Activated naive CD4-positive, alpha-beta T cell treated with anti-CD3 and anti-CD28 coated beads, Interleukin-2, amount 50 U/mL, for 24 hours (primary cell): ENCODE data around the gene MCC.

Source experiments
- H3K27ac Mint-ChIP-seq: one replicate; pipeline ENCODE4 v1.8.0; 2021; ENCODE audit warnings: mild to moderate bottlenecking, mixed read lengths
- H3K27me3 Mint-ChIP-seq: one replicate; pipeline ENCODE4 v1.8.0; 2021; ENCODE audit warnings: mixed read lengths
- H3K36me3 Mint-ChIP-seq: one replicate; pipeline ENCODE4 v1.8.0; 2021; ENCODE audit warnings: mixed read lengths
- H3K4me1 Mint-ChIP-seq: one replicate; pipeline ENCODE4 v1.8.0; 2021; ENCODE audit warnings: mixed read lengths
- H3K4me3 Mint-ChIP-seq: one replicate; pipeline ENCODE4 v1.8.0; 2021; ENCODE audit warnings: mild to moderate bottlenecking, mixed read lengths
- H3K9me3 Mint-ChIP-seq: one replicate; pipeline ENCODE4 v1.8.0; 2021; ENCODE audit warnings: mixed read lengths

MCC gene

DNA sequence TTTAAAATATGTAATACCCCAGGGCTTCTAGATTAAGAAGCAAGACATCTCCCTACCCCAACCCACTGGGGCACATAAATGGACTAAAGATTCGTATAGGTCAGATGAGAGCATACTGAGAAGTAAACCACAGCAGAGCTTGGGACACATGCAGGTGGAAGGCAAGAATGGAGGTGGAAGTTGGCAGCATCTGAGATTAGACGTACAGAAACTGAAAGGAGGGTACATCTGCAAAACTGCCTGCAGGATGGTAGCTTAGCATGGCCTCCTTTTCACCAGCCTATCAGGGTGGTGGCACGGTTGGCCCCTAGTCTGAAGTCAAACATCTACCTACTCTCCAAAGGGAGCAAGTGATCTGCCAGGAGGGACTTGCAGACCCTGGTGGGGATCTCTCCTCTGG is 235.2 kb downstream of the MCC start:
- Mint-ChIP-seq H3K27me3 (peaks cover 4% of the 10 kb centered on the region), H3K4me3 (no peak overlapping the region), H3K4me1 (no peaks in the 10 kb centered on the region), H3K27ac (no peak overlapping the region), H3K36me3 (no peaks in the 10 kb centered on the region), H3K9me3 (no peaks in the 10 kb centered on the region)

- H3K4me3 Mint-ChIP-seq = no peak overlapping the region
- H3K4me1 Mint-ChIP-seq = no peaks in the 10 kb centered on the region
- H3K27me3 Mint-ChIP-seq = peaks cover 4% of the 10 kb centered on the region
- no peaks in the 10 kb centered on the region for H3K36me3 Mint-ChIP-seq
- H3K9me3 Mint-ChIP-seq = no peaks in the 10 kb centered on the region
- H3K27ac Mint-ChIP-seq = no peak overlapping the region
These were observed 236.2 kb downstream of the MCC start for GRCh38 chr5:113252066-113252465.

- H3K4me3 Mint-ChIP-seq = no peak overlapping the region
- H3K4me1 Mint-ChIP-seq = no peaks in the 10 kb centered on the region
- no peaks in the 10 kb centered on the region for H3K36me3 Mint-ChIP-seq
- no peaks in the 10 kb centered on the region for H3K9me3 Mint-ChIP-seq
- H3K27me3 Mint-ChIP-seq = peaks cover 4% of the 10 kb centered on the region
- H3K27ac Mint-ChIP-seq = no peak overlapping the region
These were observed 237.8 kb downstream of the MCC start for GRCh38 chr5:113250341-113250953.

DNA sequence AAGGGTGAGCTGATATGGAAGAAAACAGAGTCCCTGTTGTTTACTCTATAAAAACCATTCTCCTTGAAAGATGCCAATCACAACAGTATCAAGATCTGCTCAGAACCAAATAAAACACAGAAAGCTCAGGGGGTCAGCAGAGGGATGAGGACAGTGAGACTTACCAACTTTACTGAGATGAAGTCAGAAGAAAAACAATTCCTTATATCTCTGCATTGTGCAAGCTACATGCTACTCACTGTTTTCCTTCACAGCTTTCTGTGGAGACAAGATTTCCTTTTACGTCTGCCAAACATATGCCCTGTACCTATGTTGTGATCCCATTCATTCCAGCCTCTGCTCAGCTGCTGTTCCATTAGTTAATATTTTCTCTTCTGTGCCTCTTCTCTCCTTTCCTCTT is 239.0 kb downstream of the MCC start:
- Mint-ChIP-seq H3K4me3 (no peak overlapping the region), H3K27ac (no peak overlapping the region), H3K36me3 (no peaks in the 10 kb centered on the region), H3K4me1 (no peaks in the 10 kb centered on the region), H3K9me3 (no peaks in the 10 kb centered on the region), H3K27me3 (peaks cover 4% of the 10 kb centered on the region)

GRCh38 chr5:113246361-113246870 is 241.8 kb downstream of the MCC start:
- Mint-ChIP-seq H3K27ac (no peak overlapping the region), H3K4me3 (no peak overlapping the region), H3K36me3 (no peaks in the 10 kb centered on the region), H3K4me1 (no peaks in the 10 kb centered on the region), H3K9me3 (no peaks in the 10 kb centered on the region), H3K27me3 (no peaks in the 10 kb centered on the region)

- peaks cover 1% of the 10 kb centered on the region for H3K27me3 Mint-ChIP-seq
- no peaks in the 10 kb centered on the region for H3K9me3 Mint-ChIP-seq
- H3K4me1 Mint-ChIP-seq = no peaks in the 10 kb centered on the region
- H3K27ac Mint-ChIP-seq = no peak overlapping the region
- no peaks in the 10 kb centered on the region for H3K36me3 Mint-ChIP-seq
- no peak overlapping the region for H3K4me3 Mint-ChIP-seq
These were observed 242.6 kb downstream of the MCC start for GRCh38 chr5:113245427-113246225.

DNA sequence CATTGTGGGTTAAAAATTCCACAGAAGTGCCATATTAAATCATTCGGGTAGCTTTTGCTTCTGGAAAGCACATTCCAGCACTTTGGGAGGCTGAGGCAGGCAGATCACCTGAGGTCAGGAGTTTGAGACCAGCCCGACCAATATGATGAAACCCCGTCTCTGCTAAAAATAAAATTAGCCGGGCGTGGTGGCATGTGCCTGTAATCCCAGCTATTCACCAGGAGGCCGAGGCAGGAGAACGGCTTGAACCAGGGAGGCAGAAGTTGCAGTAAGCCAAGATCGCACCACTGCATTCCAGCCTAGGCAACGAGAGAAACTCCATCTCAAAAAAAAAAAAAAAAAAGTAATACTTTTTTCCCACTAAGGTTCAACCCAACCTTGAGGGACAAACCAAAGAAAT is 243.3 kb downstream of the MCC start:
- Mint-ChIP-seq H3K36me3 (no peaks in the 10 kb centered on the region), H3K9me3 (no peaks in the 10 kb centered on the region), H3K4me3 (no peak overlapping the region), H3K4me1 (no peaks in the 10 kb centered on the region), H3K27me3 (peaks cover 1% of the 10 kb centered on the region), H3K27ac (no peak overlapping the region)

GRCh38 chr5:113243349-113243664 is 244.9 kb downstream of the MCC start:
- no peaks in the 10 kb centered on the region for H3K9me3 Mint-ChIP-seq
- H3K27ac Mint-ChIP-seq = no peak overlapping the region
- H3K36me3 Mint-ChIP-seq = no peaks in the 10 kb centered on the region
- H3K4me1 Mint-ChIP-seq = no peaks in the 10 kb centered on the region
- no peak overlapping the region for H3K4me3 Mint-ChIP-seq
- H3K27me3 Mint-ChIP-seq = peaks cover 1% of the 10 kb centered on the region

DNA sequence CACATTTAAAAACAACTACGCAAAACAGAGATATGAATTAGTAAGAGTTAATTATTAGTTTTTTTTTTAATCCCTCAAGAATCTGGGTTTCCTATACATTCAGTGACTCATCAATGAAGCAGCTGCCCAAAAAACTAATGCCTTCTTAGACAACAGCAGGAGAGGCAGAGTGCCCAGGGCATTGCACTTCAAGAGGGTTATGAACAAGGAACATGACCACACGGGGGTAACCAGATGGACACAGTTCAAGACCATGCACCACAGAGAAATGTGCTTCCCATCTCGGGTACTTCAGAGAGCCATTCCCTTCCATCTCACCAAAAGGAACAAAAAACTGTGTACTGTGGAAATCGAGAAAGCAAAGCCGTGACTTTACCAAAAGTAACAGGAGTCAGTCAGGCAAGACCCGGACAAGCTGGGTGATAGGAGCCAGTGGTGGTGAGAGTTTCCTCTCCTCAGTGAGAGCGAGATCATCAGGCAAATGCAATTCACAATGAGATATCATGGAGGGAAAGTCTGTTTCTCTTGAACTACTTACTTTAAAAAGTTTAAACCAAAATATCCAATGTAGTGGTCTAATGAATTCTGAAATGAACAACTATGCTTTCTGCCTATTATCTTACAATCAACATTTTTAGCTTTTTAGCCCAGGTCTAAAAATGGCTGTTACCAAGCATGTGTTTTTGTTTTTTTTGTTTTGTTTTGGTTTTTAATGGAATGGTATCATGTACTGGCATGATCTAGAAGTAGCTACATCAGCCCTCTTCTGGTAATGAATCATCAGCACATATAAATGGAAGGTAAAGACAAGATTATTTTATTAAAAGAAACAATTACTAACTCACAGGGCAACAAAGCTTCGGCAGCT is 245.5 kb downstream of the MCC start:
- no peak overlapping the region for H3K4me3 Mint-ChIP-seq
- H3K36me3 Mint-ChIP-seq = no peaks in the 10 kb centered on the region
- no peaks in the 10 kb centered on the region for H3K9me3 Mint-ChIP-seq
- no peaks in the 10 kb centered on the region for H3K4me1 Mint-ChIP-seq
- H3K27me3 Mint-ChIP-seq = peaks cover 3% of the 10 kb centered on the region
- no peak overlapping the region for H3K27ac Mint-ChIP-seq

- Mint-ChIP-seq H3K27ac (no peak overlapping the region), H3K4me3 (no peak overlapping the region), H3K9me3 (no peaks in the 10 kb centered on the region), H3K36me3 (no peaks in the 10 kb centered on the region), H3K4me1 (no peaks in the 10 kb centered on the region), H3K27me3 (peaks cover 3% of the 10 kb centered on the region)
These were observed 247.1 kb downstream of the MCC start for GRCh38 chr5:113240951-113241726.

DNA sequence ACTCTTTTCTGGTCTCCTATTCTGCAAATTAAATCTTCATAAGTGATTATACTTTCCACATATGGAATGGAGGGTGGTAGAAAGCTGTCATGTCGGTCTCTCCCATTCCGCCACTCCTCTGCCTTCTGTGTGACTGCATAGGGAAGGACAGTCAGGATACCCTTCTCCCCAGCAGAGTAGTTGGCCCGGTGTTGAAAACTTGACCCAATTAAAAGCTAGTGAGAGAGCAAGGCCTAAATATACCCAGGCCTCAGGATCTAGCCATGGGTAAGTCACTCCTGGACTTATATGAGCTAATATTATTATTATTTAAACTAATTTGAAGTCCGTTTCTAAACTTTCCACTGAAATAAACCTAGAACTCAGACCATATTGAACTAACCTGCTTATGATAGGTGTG is 248.2 kb downstream of the MCC start:
- Mint-ChIP-seq H3K4me3 (no peak overlapping the region), H3K4me1 (no peaks in the 10 kb centered on the region), H3K9me3 (no peaks in the 10 kb centered on the region), H3K27ac (no peak overlapping the region), H3K36me3 (no peaks in the 10 kb centered on the region), H3K27me3 (peaks cover 3% of the 10 kb centered on the region)

- H3K27me3 Mint-ChIP-seq = peaks cover 3% of the 10 kb centered on the region
- no peaks in the 10 kb centered on the region for H3K36me3 Mint-ChIP-seq
- no peak overlapping the region for H3K4me3 Mint-ChIP-seq
- no peaks in the 10 kb centered on the region for H3K4me1 Mint-ChIP-seq
- H3K9me3 Mint-ChIP-seq = no peaks in the 10 kb centered on the region
- no peak overlapping the region for H3K27ac Mint-ChIP-seq
These were observed 250.4 kb downstream of the MCC start for GRCh38 chr5:113237893-113238292.

- peaks cover 3% of the 10 kb centered on the region for H3K27me3 Mint-ChIP-seq
- no peaks in the 10 kb centered on the region for H3K36me3 Mint-ChIP-seq
- no peaks in the 10 kb centered on the region for H3K9me3 Mint-ChIP-seq
- H3K4me3 Mint-ChIP-seq = no peak overlapping the region
- no peaks in the 10 kb centered on the region for H3K4me1 Mint-ChIP-seq
- H3K27ac Mint-ChIP-seq = no peak overlapping the region
These were observed 251.5 kb downstream of the MCC start for GRCh38 chr5:113236536-113237288.

GRCh38 chr5:113235884-113236283 is 252.4 kb downstream of the MCC start:
- H3K4me1 Mint-ChIP-seq = no peaks in the 10 kb centered on the region
- H3K27me3 Mint-ChIP-seq = peaks cover 2% of the 10 kb centered on the region
- H3K36me3 Mint-ChIP-seq = no peaks in the 10 kb centered on the region
- no peak overlapping the region for H3K4me3 Mint-ChIP-seq
- H3K9me3 Mint-ChIP-seq = no peaks in the 10 kb centered on the region
- H3K27ac Mint-ChIP-seq = no peak overlapping the region

DNA sequence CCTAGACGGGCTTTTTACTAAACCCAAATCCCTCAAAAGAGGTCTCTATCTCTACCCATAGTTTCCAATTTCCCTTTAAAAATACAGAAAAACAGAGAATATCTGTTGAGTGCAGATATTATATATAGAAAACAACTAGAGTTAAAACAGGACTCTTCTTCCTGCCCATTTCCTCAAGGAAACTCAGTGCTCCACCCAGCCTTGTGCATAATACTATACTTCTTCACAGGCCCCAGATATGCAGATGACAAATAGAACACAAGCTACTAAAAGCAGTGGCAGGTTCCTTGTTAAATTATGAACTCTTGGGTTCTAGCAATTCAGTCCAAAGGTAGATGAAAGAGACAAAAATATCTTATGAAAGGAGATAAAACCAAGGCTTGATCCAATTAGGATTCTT is 253.7 kb downstream of the MCC start:
- no peaks in the 10 kb centered on the region for H3K36me3 Mint-ChIP-seq
- peaks cover 2% of the 10 kb centered on the region for H3K27me3 Mint-ChIP-seq
- no peak overlapping the region for H3K4me3 Mint-ChIP-seq

More for the DNA sequence above, 253.7 kb downstream of the MCC start:
- no peaks in the 10 kb centered on the region for H3K9me3 Mint-ChIP-seq
- no peak overlapping the region for H3K27ac Mint-ChIP-seq
- H3K4me1 Mint-ChIP-seq = no peaks in the 10 kb centered on the region
